ENCODE measurements around the gene MAML3. TPM values are rescaled to one million over a fixed set of nuclear protein-coding genes. Genes with fewer than 3 reads are reported as not detected.
"Not testable (repeated sequence)": the region's sequence is repeated elsewhere in the genome, so short reads cannot be mapped to it uniquely, and the experiment has no call there.

MAML3 gene
- total RNA-seq, 2 experiments from 2014 or later, result 4.0 to 4.1 TPM

- peaks cover 15% of the 10 kb centered on the region for H3K27me3 Mint-ChIP-seq (ENCODE audit: low read depth)
- H3K4me3 Mint-ChIP-seq, result no peak overlapping the region
- no peaks in the 10 kb centered on the region for H3K36me3 Mint-ChIP-seq (ENCODE audit: low read depth)
- no peaks in the 10 kb centered on the region for H3K9me3 Mint-ChIP-seq (ENCODE audit: insufficient read depth)
- DNase-seq (no peak), ATAC-seq (no peak)
- POLR2A ChIA-PET, result no interaction called here
- CTCF ChIA-PET, result no interaction called here
- no peak overlapping the region for H3K27ac Mint-ChIP-seq
- peaks cover 20% of the 10 kb centered on the region for H3K4me1 Mint-ChIP-seq (ENCODE audit: low read depth)
Measured at GRCh38 chr4:139955600-139955999, 198.4 kb downstream of the MAML3 start.

GRCh38 chr4:139954512-139954911 lies 199.5 kb downstream of the MAML3 start:
- H3K36me3 Mint-ChIP-seq (ENCODE audit: low read depth), result peaks cover 7% of the 10 kb centered on the region
- ChIA-PET POLR2A (no interaction called here), CTCF (interaction anchor here (1.4 kb wide), 1 partner anchor 19 kb away, joined by 3 read pairs; no protein-coding TSS in a partner anchor)
- H3K27ac Mint-ChIP-seq, result no peak overlapping the region
- DNase-seq (no peak), ATAC-seq (no peak)
- peaks cover 8% of the 10 kb centered on the region for H3K27me3 Mint-ChIP-seq (ENCODE audit: low read depth)
- H3K9me3 Mint-ChIP-seq (ENCODE audit: insufficient read depth), result no peaks in the 10 kb centered on the region
- peaks cover 31% of the 10 kb centered on the region for H3K4me1 Mint-ChIP-seq (ENCODE audit: low read depth)
- no peak overlapping the region for H3K4me3 Mint-ChIP-seq

- CTCF ChIA-PET, result interaction anchor here (1.4 kb wide), 2 partner anchors 98 to 303 kb away, joined by 3 to 6 read pairs; no protein-coding TSS in a partner anchor
- peak; percentile 64 for ATAC-seq
- H3K27me3 Mint-ChIP-seq (ENCODE audit: low read depth), result peaks cover 3% of the 10 kb centered on the region
- H3K9me3 Mint-ChIP-seq (ENCODE audit: insufficient read depth), result no peaks in the 10 kb centered on the region
- peak; percentile 54 for DNase-seq
- POLR2A ChIA-PET, result no interaction called here
- H3K27ac Mint-ChIP-seq, result peak overlapping the region; percentile 85
- H3K4me1 Mint-ChIP-seq (ENCODE audit: low read depth), result peaks cover 48% of the 10 kb centered on the region
- peak overlapping the region; percentile 29 for H3K4me3 Mint-ChIP-seq
- H3K36me3 Mint-ChIP-seq (ENCODE audit: low read depth), result peaks cover 14% of the 10 kb centered on the region
Measured at GRCh38 chr4:139951021-139951420, 203.0 kb downstream of the MAML3 start.

- peak overlapping the region; percentile 29 for H3K4me3 Mint-ChIP-seq
- no peaks in the 10 kb centered on the region for H3K27me3 Mint-ChIP-seq (ENCODE audit: low read depth)
- no peaks in the 10 kb centered on the region for H3K9me3 Mint-ChIP-seq (ENCODE audit: insufficient read depth)
- POLR2A ChIA-PET, result no interaction called here
- CTCF ChIA-PET, result interaction anchor here (1.4 kb wide), 2 partner anchors 99 to 303 kb away, joined by 3 to 6 read pairs; no protein-coding TSS in a partner anchor
- peak; percentile 78 for DNase-seq
- peak overlapping the region; percentile 85 for H3K27ac Mint-ChIP-seq
- peaks cover 48% of the 10 kb centered on the region for H3K4me1 Mint-ChIP-seq (ENCODE audit: low read depth)
- ATAC-seq, result peak; percentile 91
- H3K36me3 Mint-ChIP-seq (ENCODE audit: low read depth), result peaks cover 14% of the 10 kb centered on the region
Measured at GRCh38 chr4:139950568-139950967, 203.4 kb downstream of the MAML3 start.

DNA sequence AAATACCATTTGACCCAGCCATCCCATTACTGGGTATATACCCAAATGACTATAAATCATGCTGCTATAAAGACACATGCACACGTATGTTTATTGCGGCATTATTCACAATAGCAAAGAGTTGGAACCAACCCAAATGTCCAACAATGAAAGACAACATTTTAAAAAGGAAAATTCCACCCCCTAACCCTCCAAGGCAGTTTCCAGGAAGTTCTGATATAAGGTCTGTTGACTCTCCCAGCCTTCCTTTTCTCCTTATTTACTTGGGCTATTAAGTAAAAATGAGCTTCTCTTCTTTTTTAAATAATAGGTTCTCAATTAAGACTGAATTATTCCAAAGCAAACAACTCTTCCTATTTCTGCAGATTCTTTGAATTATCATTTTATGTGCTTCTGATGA lies 209.1 kb downstream of the MAML3 start:
- H3K9me3 Mint-ChIP-seq (ENCODE audit: insufficient read depth); H3K4me3 Mint-ChIP-seq; DNase-seq; ATAC-seq; H3K27me3 Mint-ChIP-seq (ENCODE audit: low read depth); H3K27ac Mint-ChIP-seq; H3K36me3 Mint-ChIP-seq (ENCODE audit: low read depth); CTCF ChIA-PET; POLR2A ChIA-PET: not testable (repeated sequence)
- H3K4me1 Mint-ChIP-seq (ENCODE audit: low read depth), result peaks cover 21% of the 10 kb centered on the region

DNA sequence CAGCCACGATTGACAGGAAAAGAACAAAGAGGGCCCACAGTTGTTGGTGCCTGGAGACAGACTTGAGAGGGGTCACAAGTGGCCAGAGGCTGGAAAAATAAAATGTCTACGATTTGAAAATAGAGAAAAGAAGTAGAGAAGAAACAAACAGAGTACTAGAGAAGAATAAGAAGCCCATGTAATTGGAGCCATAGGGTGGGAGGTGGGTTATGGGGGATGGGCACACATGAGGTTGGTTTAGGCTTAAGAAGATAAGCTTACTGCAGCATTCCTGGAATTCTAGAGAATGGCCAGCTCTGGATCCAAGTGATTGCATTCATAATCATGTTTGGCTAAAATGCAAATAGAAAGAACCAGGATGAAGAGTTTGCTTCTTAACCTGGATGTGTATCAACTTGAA lies 210.7 kb downstream of the MAML3 start:
- no peaks in the 10 kb centered on the region for H3K27me3 Mint-ChIP-seq (ENCODE audit: low read depth)

DNA sequence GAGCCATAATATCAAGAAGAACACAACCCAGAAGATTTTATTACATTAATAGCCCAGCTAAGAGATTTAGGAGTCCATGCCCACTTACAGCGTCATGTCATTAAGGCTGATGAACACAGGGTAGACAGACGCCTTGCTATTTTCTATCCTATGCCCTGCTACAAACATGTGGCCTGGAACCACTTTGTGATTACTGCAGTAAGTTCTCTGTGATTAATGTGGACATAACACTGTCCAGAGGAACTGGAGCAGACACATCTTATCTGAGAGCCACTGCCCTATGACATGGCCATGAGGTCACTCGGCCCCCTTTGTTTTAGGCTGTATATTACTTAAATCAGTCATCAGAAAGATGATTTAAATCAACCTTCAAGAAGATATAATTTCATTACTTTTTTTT lies 211.7 kb downstream of the MAML3 start:
- ChIA-PET CTCF (no interaction called here), POLR2A (no interaction called here)
- no peaks in the 10 kb centered on the region for H3K9me3 Mint-ChIP-seq (ENCODE audit: insufficient read depth)
- H3K4me1 Mint-ChIP-seq (ENCODE audit: low read depth), result peaks cover 7% of the 10 kb centered on the region
- H3K27ac Mint-ChIP-seq, result no peak overlapping the region
- H3K27me3 Mint-ChIP-seq (ENCODE audit: low read depth), result no peaks in the 10 kb centered on the region
- no peaks in the 10 kb centered on the region for H3K36me3 Mint-ChIP-seq (ENCODE audit: low read depth)
- no peak for ATAC-seq
- H3K4me3 Mint-ChIP-seq, result no peak overlapping the region
- no peak for DNase-seq

More for the DNA sequence above, 210.7 kb downstream of the MAML3 start:
- CTCF ChIA-PET, result no interaction called here
- POLR2A ChIA-PET, result no interaction called here
- peaks cover 11% of the 10 kb centered on the region for H3K4me1 Mint-ChIP-seq (ENCODE audit: low read depth)
- H3K9me3 Mint-ChIP-seq (ENCODE audit: insufficient read depth), result no peaks in the 10 kb centered on the region
- no peaks in the 10 kb centered on the region for H3K36me3 Mint-ChIP-seq (ENCODE audit: low read depth)
- H3K4me3 Mint-ChIP-seq, result no peak overlapping the region
- no peak for ATAC-seq
- no peak for DNase-seq
- no peak overlapping the region for H3K27ac Mint-ChIP-seq

DNA sequence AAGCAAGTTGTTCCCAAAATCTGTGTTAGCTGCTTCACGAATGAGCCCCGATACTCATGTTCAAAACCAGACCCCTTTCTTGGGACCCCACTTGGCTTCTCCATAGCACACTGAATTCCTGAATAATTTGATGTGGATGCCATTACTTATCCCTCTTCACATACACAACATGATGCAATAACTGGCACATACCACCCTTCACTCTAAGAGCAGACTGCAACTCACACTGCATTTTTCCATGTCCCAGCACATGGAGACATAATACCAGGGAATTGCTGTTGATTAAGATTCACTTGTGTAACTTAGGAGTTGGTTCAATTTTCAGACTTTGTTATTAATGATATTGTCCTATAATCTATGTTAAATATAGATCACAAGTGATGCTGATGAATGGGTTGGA lies 213.4 kb downstream of the MAML3 start:
- ChIA-PET POLR2A (no interaction called here), CTCF (no interaction called here)
- no peak overlapping the region for H3K4me3 Mint-ChIP-seq
- no peaks in the 10 kb centered on the region for H3K36me3 Mint-ChIP-seq (ENCODE audit: low read depth)
- H3K27me3 Mint-ChIP-seq (ENCODE audit: low read depth), result peaks cover 5% of the 10 kb centered on the region
- DNase-seq, result no peak
- no peak for ATAC-seq
- no peak overlapping the region for H3K27ac Mint-ChIP-seq
- H3K4me1 Mint-ChIP-seq (ENCODE audit: low read depth), result no peaks in the 10 kb centered on the region
- H3K9me3 Mint-ChIP-seq (ENCODE audit: insufficient read depth), result no peaks in the 10 kb centered on the region

DNA sequence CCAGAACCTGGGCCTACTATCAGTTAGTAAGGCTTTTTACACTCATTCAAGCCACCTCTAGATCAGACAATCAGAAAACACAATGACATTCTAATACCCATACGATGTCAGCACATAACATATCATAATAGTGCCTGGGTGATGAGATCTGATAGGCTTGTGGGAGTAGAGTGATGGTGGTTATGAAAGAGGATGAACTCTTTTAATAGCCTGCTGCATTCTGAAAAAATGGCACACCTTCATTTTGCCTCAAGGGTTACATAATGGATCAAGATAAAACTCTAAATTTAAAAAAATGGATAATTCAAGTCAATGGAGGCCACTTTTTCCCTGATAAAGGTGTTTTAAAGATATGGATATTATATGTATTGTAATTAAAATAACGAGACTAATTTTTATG lies 215.6 kb downstream of the MAML3 start:
- Mint-ChIP-seq H3K4me3 (no peak overlapping the region), H3K27me3 (ENCODE audit: low read depth) (peaks cover 5% of the 10 kb centered on the region), H3K9me3 (ENCODE audit: insufficient read depth) (no peaks in the 10 kb centered on the region), H3K27ac (no peak overlapping the region), H3K4me1 (ENCODE audit: low read depth) (no peaks in the 10 kb centered on the region), H3K36me3 (ENCODE audit: low read depth) (no peaks in the 10 kb centered on the region)
- POLR2A ChIA-PET, result no interaction called here
- ATAC-seq (no peak), DNase-seq (no peak)
- CTCF ChIA-PET, result no interaction called here

DNA sequence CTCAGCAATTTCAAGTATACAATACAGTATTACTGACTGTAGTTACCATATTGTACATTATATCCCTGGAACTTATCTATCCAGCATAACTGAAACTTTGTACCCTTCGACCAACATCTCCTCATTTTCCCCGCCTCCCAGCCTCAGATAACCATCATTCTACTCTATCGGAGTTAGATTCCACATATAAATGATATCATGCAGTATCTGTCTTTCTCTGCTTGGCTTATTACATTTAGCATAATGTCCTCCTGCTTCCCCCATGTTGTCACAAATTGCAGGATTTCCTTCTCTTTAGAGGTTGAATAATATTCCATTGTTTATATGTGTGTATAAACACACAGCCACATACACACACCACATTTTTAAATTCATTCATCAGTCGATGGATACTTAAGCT lies 218.1 kb downstream of the MAML3 start:
- Mint-ChIP-seq H3K4me3 (no peak overlapping the region), H3K36me3 (ENCODE audit: low read depth) (no peaks in the 10 kb centered on the region), H3K9me3 (ENCODE audit: insufficient read depth) (no peaks in the 10 kb centered on the region), H3K27ac (no peak overlapping the region), H3K4me1 (ENCODE audit: low read depth) (no peaks in the 10 kb centered on the region), H3K27me3 (ENCODE audit: low read depth) (peaks cover 5% of the 10 kb centered on the region)
- ChIA-PET CTCF (no interaction called here), POLR2A (no interaction called here)
- no peak for ATAC-seq
- no peak for DNase-seq

GRCh38 chr4:139934708-139935195 lies 219.2 kb downstream of the MAML3 start:
- CTCF ChIA-PET, result no interaction called here
- Mint-ChIP-seq H3K27me3 (ENCODE audit: low read depth) (peaks cover 5% of the 10 kb centered on the region), H3K9me3 (ENCODE audit: insufficient read depth) (no peaks in the 10 kb centered on the region), H3K27ac (no peak overlapping the region), H3K4me1 (ENCODE audit: low read depth) (no peaks in the 10 kb centered on the region), H3K36me3 (ENCODE audit: low read depth) (no peaks in the 10 kb centered on the region), H3K4me3 (no peak overlapping the region)
- DNase-seq (no peak), ATAC-seq (no peak)
- POLR2A ChIA-PET, result no interaction called here

DNA sequence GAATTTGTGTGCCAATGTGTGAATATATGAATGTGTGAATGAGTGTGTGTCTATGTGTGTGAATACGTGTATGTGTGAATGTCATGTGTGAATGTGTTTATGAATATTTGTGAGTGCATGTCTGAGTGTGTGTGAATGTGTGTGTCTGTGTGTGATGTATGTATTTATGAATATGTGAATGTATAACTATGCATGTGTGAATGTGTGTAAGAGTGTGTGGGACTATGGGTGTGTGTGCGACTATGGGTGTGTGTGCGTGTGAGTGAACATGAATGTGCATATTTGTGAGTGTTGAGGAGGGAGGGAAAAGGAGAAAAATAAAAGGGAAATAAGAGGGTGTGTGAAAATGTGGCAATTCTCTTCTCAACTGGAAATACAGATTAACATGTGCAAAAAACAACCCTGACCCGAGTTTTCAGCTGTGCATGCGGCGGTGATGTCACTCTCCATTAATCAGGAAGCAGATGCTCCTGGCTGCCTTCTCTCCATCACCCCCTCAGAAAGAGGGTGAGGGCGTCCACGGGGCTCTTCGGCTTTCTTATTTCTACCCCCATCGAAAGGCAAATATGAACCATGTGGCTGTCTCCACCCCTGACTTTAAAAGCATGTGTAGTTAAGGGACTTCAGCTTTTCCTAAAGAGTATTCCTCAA lies 219.8 kb downstream of the MAML3 start:
- ChIA-PET CTCF (no interaction called here), POLR2A (no interaction called here)
- Mint-ChIP-seq H3K36me3 (ENCODE audit: low read depth) (no peaks in the 10 kb centered on the region), H3K4me3 (no peak overlapping the region), H3K27me3 (ENCODE audit: low read depth) (peaks cover 5% of the 10 kb centered on the region), H3K9me3 (ENCODE audit: insufficient read depth) (no peaks in the 10 kb centered on the region), H3K4me1 (ENCODE audit: low read depth) (no peaks in the 10 kb centered on the region), H3K27ac (no peak overlapping the region)
- no peak for ATAC-seq
- DNase-seq, result no peak

DNA sequence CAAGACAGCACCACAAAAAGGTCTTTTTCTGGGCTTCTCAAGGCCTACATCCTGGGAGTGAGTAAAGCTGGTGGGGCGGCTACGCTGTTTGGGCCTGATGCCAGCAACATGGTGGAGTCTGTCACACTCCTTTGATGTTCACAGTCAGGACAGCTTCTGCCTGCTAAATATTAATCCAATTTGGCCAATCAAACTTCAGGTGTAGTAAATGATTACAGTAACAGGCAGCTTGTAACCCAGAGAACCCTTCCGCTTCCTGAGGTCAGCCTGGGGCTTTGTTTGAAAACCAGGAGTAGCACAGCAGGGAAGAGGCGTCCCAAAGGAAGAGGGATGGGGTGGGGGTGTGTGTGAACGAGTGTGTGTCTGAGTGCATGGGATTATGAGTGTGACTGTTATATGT lies 220.4 kb downstream of the MAML3 start:
- no peaks in the 10 kb centered on the region for H3K9me3 Mint-ChIP-seq (ENCODE audit: insufficient read depth)
- H3K27ac Mint-ChIP-seq, result no peak overlapping the region
- ChIA-PET POLR2A (interaction anchor here (0.6 kb wide), 1 partner anchor 102 kb away, joined by 3 read pairs; no protein-coding TSS in a partner anchor), CTCF (no interaction called here)
- ATAC-seq, result no peak
- no peak for DNase-seq
- H3K27me3 Mint-ChIP-seq (ENCODE audit: low read depth), result peaks cover 5% of the 10 kb centered on the region
- H3K4me3 Mint-ChIP-seq, result no peak overlapping the region
- H3K36me3 Mint-ChIP-seq (ENCODE audit: low read depth), result no peaks in the 10 kb centered on the region
- H3K4me1 Mint-ChIP-seq (ENCODE audit: low read depth), result no peaks in the 10 kb centered on the region

Measured in activated CD8-positive, alpha-beta T cell treated with anti-CD3 and anti-CD28 coated beads, Interleukin-2, amount 10 ng/mL, durations not matched to agents 7 days and 5 days (primary cell).